Endothelial cell of umbilical vein (primary cell): Measurements from ENCODE around the gene PROCR. TPM values are rescaled to one million over a fixed set of nuclear protein-coding genes. Genes with fewer than 3 reads are reported as not detected.
"Not testable (repeated sequence)": the region's sequence is repeated elsewhere in the genome, so short reads cannot be mapped to it uniquely, and the experiment has no call there.

Source experiments
- BruUV-seq: library from RNA; stranded (reverse); fragments of 400-500 nt; replicated peaks from 2 replicates; lab custom pipeline; 2021; lab: Mats Ljungman, UMichigan
- CTCF ChIA-PET: fragments of 300-600, 350-600 bp; sonication (Branson Sonifier 250); formaldehyde crosslinking; loops from one replicate; lab custom pipeline; 2021; ENCODE audit warnings: antibody characterized with exemption, inconsistent platforms; lab: Charles Lee
- POLR2A ChIA-PET: fragments of 300-600, 350-600 bp; sonication (Branson Sonifier 250); formaldehyde crosslinking; loops from one replicate; lab custom pipeline; 2021; ENCODE audit warnings: antibody characterized with exemption, inconsistent platforms; lab: Charles Lee
- DNase-seq: peaks from one replicate; pipeline ENCODE4 v3.0.0-alpha.2; 2011; ENCODE audit warnings: low read depth, low spot score
- FAIRE-seq: peaks from 2 replicates; lab custom pipeline; 2011; peaks lifted over from hg19 to GRCh38; lab: Jason Lieb, UNC
- H2AFZ ChIP-seq: 2 replicates; pipeline ENCODE4 v1.6.0; 2012; ENCODE audit warnings: low read depth, low read length, control low read depth, inconsistent platforms
- H3K27ac ChIP-seq: 2 replicates; pipeline ENCODE4 v1.5.1; 2011; ENCODE audit warnings: low read depth, mild to moderate bottlenecking, control low read depth, low read length, moderate library complexity; ENCODE audit not compliant: insufficient read depth
- H3K27me3 ChIP-seq, 2 experiments: 2 replicates each; pipeline versions ENCODE4 v1.6.0 to v1.6.1; 2011; ENCODE audit warnings: low read length in 2 of 2, mixed read lengths in 1 of 2; ENCODE audit not compliant: control insufficient read depth in 2 of 2, insufficient read depth in 2 of 2
- H3K36me3 ChIP-seq, 2 experiments: 2 replicates in 1 of 2; 3 replicates in 1 of 2; pipeline ENCODE4 v1.5.1; 2011; ENCODE audit warnings: low read length in 2 of 2, mild to moderate bottlenecking in 1 of 2, moderate library complexity in 1 of 2; ENCODE audit not compliant: control insufficient read depth in 2 of 2, insufficient read depth in 2 of 2; ENCODE audit errors: extremely low read depth in 1 of 2
- H3K4me1 ChIP-seq: 3 replicates; pipeline ENCODE4 v1.5.1; 2011; ENCODE audit warnings: mild to moderate bottlenecking, low read length; ENCODE audit not compliant: control insufficient read depth, insufficient read depth; ENCODE audit errors: extremely low read depth
- H3K4me2 ChIP-seq: 2 replicates; pipeline ENCODE4 v1.6.1; 2011; ENCODE audit warnings: low read length, control low read depth, mixed read lengths; ENCODE audit not compliant: insufficient read depth
- H3K4me3 ChIP-seq, 3 experiments: fragments of 200-600 bp in 1 of 3; sonication (generic), shearing (Covaris generic) in 1 of 3; replicated peaks in 1 of 3; 2 replicates each; pipeline ENCODE4 v1.5.1; 2011 to 2016; ENCODE audit warnings: control low read depth in 3 of 3, low read length in 3 of 3, mild to moderate bottlenecking in 2 of 3, inconsistent platforms in 1 of 3, low read depth in 1 of 3, moderate library complexity in 1 of 3; ENCODE audit not compliant: insufficient read depth in 1 of 3
- H3K79me2 ChIP-seq: 2 replicates; pipeline ENCODE4 v1.6.0; 2012; ENCODE audit warnings: low read length, inconsistent platforms; ENCODE audit not compliant: control insufficient read depth, insufficient read depth
- H3K9ac ChIP-seq: replicated peaks from 2 replicates; pipeline ENCODE3; 2011; ENCODE audit warnings: low read length, control low read depth; ENCODE audit not compliant: insufficient read depth; ENCODE audit errors: extremely low read depth
- H3K9me1 ChIP-seq: replicated peaks from 3 replicates; pipeline ENCODE4 v1.6.0; 2011; ENCODE audit warnings: mild to moderate bottlenecking, low read length; ENCODE audit not compliant: control insufficient read depth, insufficient read depth; ENCODE audit errors: extremely low read depth
- H3K9me3 ChIP-seq: replicated peaks from 2 replicates; pipeline ENCODE4 v1.5.1; 2012; ENCODE audit warnings: low read length, inconsistent platforms; ENCODE audit not compliant: control insufficient read depth, insufficient read depth
- H4K20me1 ChIP-seq: replicated peaks from 2 replicates; pipeline ENCODE3; 2011; ENCODE audit warnings: mild to moderate bottlenecking, low read length; ENCODE audit not compliant: control insufficient read depth, insufficient read depth; ENCODE audit errors: extremely low read depth
- CTCF ChIP-seq, 2 donors: IDR thresholded peaks; 1 replicate in 1 of 2; 2 replicates in 1 of 2; pipeline ENCODE4 v1.5.1; 2011; ENCODE audit warnings: low read length in 2 of 2, mild to moderate bottlenecking in 2 of 2, moderate library complexity in 2 of 2, control low read depth in 1 of 2, inconsistent platforms in 1 of 2, low read depth in 1 of 2; ENCODE audit not compliant: insufficient read depth in 1 of 2; ENCODE audit errors: extremely low read depth in 1 of 2
- EZH2 ChIP-seq: IDR thresholded peaks from 2 replicates; pipeline ENCODE4 v1.6.1; 2012; ENCODE audit warnings: borderline replicate concordance, low read depth, mild to moderate bottlenecking, moderate library complexity, low read length, inconsistent platforms; ENCODE audit not compliant: severe bottlenecking
- FOS ChIP-seq: IDR thresholded peaks from 2 replicates; pipeline ENCODE4 v1.6.1; 2011; ENCODE audit warnings: mild to moderate bottlenecking, low read length, moderate library complexity, borderline replicate concordance; ENCODE audit not compliant: insufficient read depth
- GATA2 ChIP-seq: IDR thresholded peaks from 2 replicates; pipeline ENCODE4 v1.7.0; 2011; ENCODE audit warnings: low read depth, mild to moderate bottlenecking, moderate library complexity, mixed read lengths, low read length; ENCODE audit not compliant: insufficient read length, insufficient read depth
- JUN ChIP-seq: IDR thresholded peaks from 2 replicates; pipeline ENCODE4 v1.6.1; 2011; ENCODE audit warnings: borderline replicate concordance, low read depth; ENCODE audit not compliant: insufficient read length, insufficient read depth
- MAX ChIP-seq: IDR thresholded peaks from 2 replicates; pipeline ENCODE4 v1.6.1; 2011; ENCODE audit not compliant: insufficient read depth, insufficient read length
- MYC ChIP-seq: IDR thresholded peaks from one replicate; pipeline ENCODE4 v1.6.1; 2011; ENCODE audit warnings: mild to moderate bottlenecking, low read depth, low read length
- POLR2A ChIP-seq: IDR thresholded peaks from 2 replicates; pipeline ENCODE4 v1.6.1; 2012; ENCODE audit warnings: low read depth, mild to moderate bottlenecking, control low read depth, low read length
- POLR2AphosphoS5 ChIP-seq: IDR thresholded peaks from 2 replicates; pipeline ENCODE4 v1.6.1; 2012; ENCODE audit warnings: low read depth, mild to moderate bottlenecking, control low read depth, low read length, moderate library complexity; ENCODE audit not compliant: insufficient read depth
- dilution Hi-C: fragments of 300-500 bp; cut with MboI; formaldehyde crosslinking; loops from one replicate; pipeline ENCODE4 v1.15.0; 2019; ENCODE audit warnings: low sequenced_read_pairs; ENCODE audit not compliant: extremely low pct_ligation_motif_present
- intact Hi-C: fragments of 100-400 bp; cut with micrococcal nuclease; formaldehyde crosslinking; loops from one replicate; pipeline ENCODE4 v1.10.0; 2022
- polyA plus RNA-seq, 4 experiments: library from polyadenylated mRNA; depleted of rRNA in 3 of 4; stranded (reverse) in 3 of 4; unstranded in 1 of 4; fragments of >200 nt; gene quantifications; 2 replicates each; pipeline versions ENCODE4 v1.2.1 to v1.2.3, GENCODE V29; 2011 to 2012; ENCODE audit warnings: missing spikeins in 1 of 4
- total RNA-seq: library from RNA; stranded (reverse); gene quantifications from 2 replicates; pipeline ENCODE4 v1.2.3, GENCODE V29; 2021

PROCR gene
- total and polyA plus RNA-seq, 2 donors (not counting 3 experiments of a cell fraction or from before 2014, with no cell fraction given), result 251 to 376 TPM

GRCh38 chr20:35186691-35187289 is 14.9 kb downstream of the PROCR start:
- H3K27me3 ChIP-seq, H3K9ac ChIP-seq, DNase-seq, FAIRE-seq, H2AFZ ChIP-seq, H4K20me1 ChIP-seq, H3K4me1 ChIP-seq, intact Hi-C loops, H3K36me3 ChIP-seq, H3K9me3 ChIP-seq, dilution Hi-C loops, H3K4me2 ChIP-seq, H3K27ac ChIP-seq, H3K79me2 ChIP-seq, H3K9me1 ChIP-seq, BruUV-seq, H3K4me3 ChIP-seq: not testable (repeated sequence)
- ChIA-PET CTCF (interaction anchor here (0.6 to 1.8 kb wide), 5 partner anchors 10 to 91 kb away, joined by 3 to 16 read pairs (median 4); no protein-coding TSS in a partner anchor), POLR2A (interaction anchor here (0.8 kb wide), 1 partner anchor 39 kb away, joined by 5 read pairs; the partner anchor contains the start of gene EDEM2)

GRCh38 chr20:35187584-35188190 is 15.8 kb downstream of the PROCR start:
- no peak for TF ChIP-seq CTCF (IDR thresholded peaks at IDR 0.05; ENCODE audit: extremely low read depth in 1 of 2, insufficient read depth in 1 of 2, low read depth in 1 of 2, low read length in 2 of 2)
- TF ChIP-seq MYC, result no peak
- no peak for TF ChIP-seq FOS
- TF ChIP-seq POLR2A, result no peak
- no peak for TF ChIP-seq EZH2
- TF ChIP-seq JUN, result no peak
- TF ChIP-seq POLR2AphosphoS5, result no peak
- TF ChIP-seq GATA2, result no peak
- TF ChIP-seq MAX, result no peak
- H3K79me2 ChIP-seq, result no peaks in the 10 kb centered on the region
- DNase-seq (no peak), FAIRE-seq (no peak)
- no peak overlapping the region for H3K4me2 ChIP-seq
- intact Hi-C loops (no loop called here), dilution Hi-C loops (no loop called here)
- no peak overlapping the region for H2AFZ ChIP-seq
- no peaks in the 10 kb centered on the region for H3K27me3 ChIP-seq
- no peaks in the 10 kb centered on the region for H3K9me1 ChIP-seq
- H3K4me1 ChIP-seq, result peaks cover 9% of the 10 kb centered on the region
- ChIA-PET POLR2A (no interaction called here), CTCF (interaction anchor here (1.0 to 1.8 kb wide), 3 partner anchors 11 to 92 kb away, joined by 3 to 16 read pairs (median 6); no protein-coding TSS in a partner anchor)
- H3K27ac ChIP-seq, result no peak overlapping the region
- H4K20me1 ChIP-seq, result no peaks in the 10 kb centered on the region
- no peak overlapping the region for H3K4me3 ChIP-seq
- H3K9ac ChIP-seq, result no peak overlapping the region
- no TSS peak for BruUV-seq
- no peaks in the 10 kb centered on the region for H3K36me3 ChIP-seq
- no peaks in the 10 kb centered on the region for H3K9me3 ChIP-seq
